Measurements from ENCODE around the gene SIRPG.

SIRPG gene

GRCh38 chr20:1625083-1625690 is 32.4 kb downstream of the SIRPG start:
- no peak overlapping the region for H3K4me3 ChIP-seq (ENCODE audit: low read depth, low read length)
- no peak for TF ChIP-seq CTCF (conservative IDR thresholded peaks at IDR 0.05; ENCODE audit: low read depth, low read length)
- DNase-seq (ENCODE audit: low read depth), result no peak

- DNase-seq (ENCODE audit: low read depth), result no peak
- no peak overlapping the region for H3K4me3 ChIP-seq (ENCODE audit: low read depth, low read length)
- TF ChIP-seq CTCF (conservative IDR thresholded peaks at IDR 0.05; ENCODE audit: low read depth, low read length), result no peak
Observed at GRCh38 chr20:1623501-1624205, 33.9 kb downstream of the SIRPG start.

- no peak for TF ChIP-seq CTCF (conservative IDR thresholded peaks at IDR 0.05; ENCODE audit: low read depth, low read length)
- DNase-seq (ENCODE audit: low read depth), result no peak
- H3K4me3 ChIP-seq (ENCODE audit: low read depth, low read length), result no peak overlapping the region
Observed at GRCh38 chr20:1622450-1622849, 35.1 kb downstream of the SIRPG start.

- TF ChIP-seq CTCF (conservative IDR thresholded peaks at IDR 0.05; ENCODE audit: low read depth, low read length), result no peak
Observed at GRCh38 chr20:1621316-1621715, 36.3 kb downstream of the SIRPG start.

GRCh38 chr20:1619861-1620444 is 37.6 kb downstream of the SIRPG start, which contains the start of gene SIRPB1:
Gene SIRPB1 (minus strand): TSS chr20:1620009. CDS start chr20:1619944, 65 bp downstream.
- TF ChIP-seq CTCF (conservative IDR thresholded peaks at IDR 0.05; ENCODE audit: low read depth, low read length), result no peak
- DNase-seq (ENCODE audit: low read depth), result no peak
- no peak within 1 kb of the TSS for H3K4me3 ChIP-seq (ENCODE audit: low read depth, low read length)

More at GRCh38 chr20:1621316-1621715, 36.3 kb downstream of the SIRPG start:
- H3K4me3 ChIP-seq (ENCODE audit: low read depth, low read length), result no peak overlapping the region
- no peak for DNase-seq (ENCODE audit: low read depth)

- no peak for DNase-seq (ENCODE audit: low read depth)
- TF ChIP-seq CTCF (conservative IDR thresholded peaks at IDR 0.05; ENCODE audit: low read depth, low read length), result no peak
- no peak overlapping the region for H3K4me3 ChIP-seq (ENCODE audit: low read depth, low read length)
Observed at GRCh38 chr20:1618954-1619540, 38.5 kb downstream of the SIRPG start.
